HG03457 (cell line): ENCODE results near the gene SDE2.

ENCODE experiments used
- ATAC-seq: cut with Tn5 transposase; IDR thresholded peaks from one replicate; pipeline ENCODE4 v1.9.1; 2021; ENCODE audit warnings: moderate number of reproducible peaks; ENCODE audit not compliant: unreplicated experiment

SDE2 gene

DNA sequence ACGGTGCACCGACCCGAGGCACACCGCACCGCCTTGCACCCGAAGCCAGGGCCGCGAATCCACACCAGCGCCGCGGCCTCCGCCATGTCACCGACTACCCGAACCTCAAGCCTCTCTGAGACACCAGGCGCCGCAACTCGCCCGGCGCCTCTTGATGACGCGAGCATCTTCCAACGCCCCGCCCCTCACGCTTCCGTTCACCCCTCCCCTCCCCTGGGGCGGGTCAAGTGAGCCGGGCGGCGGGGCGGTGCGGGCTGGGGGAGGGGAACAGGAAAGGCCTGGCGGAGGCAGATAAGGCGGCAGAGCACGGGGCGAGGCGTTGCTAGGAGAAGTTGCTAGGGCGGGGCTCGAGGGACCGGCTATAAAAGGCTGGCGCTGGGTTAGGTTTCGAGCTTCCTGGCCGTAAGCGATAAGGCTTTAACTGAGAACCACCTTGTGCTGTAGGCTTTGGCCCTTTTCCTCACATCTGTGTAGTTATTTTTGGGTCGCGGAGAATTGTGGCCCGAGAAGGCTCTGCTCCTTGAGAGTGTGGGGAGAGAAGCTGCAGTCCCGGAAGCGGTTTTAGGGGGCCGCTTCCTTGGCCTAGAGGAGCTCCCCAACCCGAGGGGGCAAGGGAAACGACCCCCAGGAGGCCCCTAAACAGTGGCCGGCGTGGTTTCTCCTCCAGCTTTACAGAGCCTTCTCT lies at the start of gene SDE2:
TSS of gene SDE2 (minus strand) at position 117 of the 685 bp plus-strand sequence. CDS start at position 86, 31 bp downstream.
- ATAC-seq, result peak; percentile 64

DNA sequence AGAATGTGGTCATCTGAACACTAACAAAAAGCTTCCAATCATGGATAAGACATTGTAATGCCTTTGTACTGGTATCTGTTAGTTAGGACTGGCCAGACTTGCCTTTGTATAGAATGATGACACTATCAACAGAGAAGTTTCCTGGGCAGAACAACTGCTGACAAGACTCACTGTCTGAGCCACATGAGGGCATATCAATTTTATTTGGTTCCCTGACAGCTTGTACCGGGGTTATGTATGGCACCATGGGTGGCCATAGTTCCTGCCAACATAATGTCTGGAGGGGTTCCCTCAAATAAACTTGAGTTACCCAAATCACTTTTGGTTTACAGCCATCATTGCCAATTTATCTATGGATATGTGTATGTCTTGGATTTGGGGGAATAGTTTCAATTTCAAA lies 49.7 kb upstream of the SDE2 start:
- ATAC-seq, result no peak

DNA sequence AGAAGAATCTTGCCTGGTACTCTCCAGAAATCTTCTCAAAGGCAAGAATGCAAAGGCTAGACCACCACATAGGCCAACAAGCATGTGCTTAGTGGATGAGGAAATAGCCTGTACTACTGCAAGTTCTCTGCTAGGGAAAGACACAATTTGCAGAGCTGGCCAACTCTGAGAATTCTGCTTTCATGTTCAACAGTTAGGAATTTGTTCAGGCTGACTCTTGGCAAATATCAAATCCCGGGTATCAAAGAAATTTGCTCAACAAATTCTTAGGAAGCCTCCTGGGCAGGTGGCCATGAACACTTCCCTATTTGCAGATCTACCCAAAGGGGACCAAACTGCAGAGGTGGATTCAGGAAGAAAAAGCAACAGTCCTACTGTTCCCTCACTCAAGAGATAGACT lies 48.4 kb upstream of the SDE2 start:
- no peak for ATAC-seq

DNA sequence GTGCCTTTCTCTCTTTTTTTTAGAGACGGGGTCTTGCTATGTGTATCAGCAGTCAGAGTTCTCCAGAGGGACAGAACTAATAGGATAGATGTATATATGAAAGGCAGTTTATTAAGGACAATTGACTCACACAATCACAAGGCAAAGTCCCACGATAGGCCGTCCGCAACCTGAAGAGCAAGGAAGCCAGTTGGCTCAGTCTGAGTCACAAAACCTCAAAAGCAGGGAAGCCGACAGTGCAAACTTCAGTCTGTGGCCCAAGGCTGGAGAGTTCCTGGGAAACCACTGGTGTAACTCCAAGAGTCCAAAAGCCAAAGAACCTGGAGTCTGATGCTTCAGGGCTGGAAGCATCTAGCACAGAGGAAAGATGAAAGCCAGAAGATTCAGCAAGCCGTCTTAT lies 47.1 kb upstream of the SDE2 start:
- no peak for ATAC-seq

DNA sequence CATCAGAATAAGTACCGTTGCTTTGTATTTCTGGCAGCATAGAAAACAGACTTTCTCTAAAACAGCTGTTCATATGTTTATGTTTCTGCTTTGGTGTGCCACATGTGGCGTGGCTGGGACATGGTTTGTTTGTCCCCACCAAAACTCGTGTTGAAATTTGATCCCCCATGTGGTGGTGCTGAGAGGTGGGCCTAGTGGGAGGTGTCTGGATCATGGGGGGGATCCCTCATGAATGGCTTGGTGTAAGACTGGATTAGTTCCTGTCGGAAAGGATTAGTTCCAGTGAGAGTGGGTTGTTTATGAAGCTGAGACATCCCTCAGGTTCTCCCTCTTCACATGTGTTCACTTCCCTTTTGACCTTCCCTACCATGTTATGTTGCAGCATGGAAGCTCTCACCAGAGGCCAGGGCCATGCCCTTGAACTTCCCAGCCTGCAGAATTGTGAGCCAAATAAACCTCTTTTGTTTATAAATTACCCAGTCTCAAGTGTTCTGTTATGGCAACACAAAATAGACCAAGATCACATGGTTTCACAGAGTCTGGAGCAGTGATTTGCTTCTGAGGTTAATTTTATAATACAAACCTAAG lies 45.5 kb upstream of the SDE2 start:
- no peak for ATAC-seq

DNA sequence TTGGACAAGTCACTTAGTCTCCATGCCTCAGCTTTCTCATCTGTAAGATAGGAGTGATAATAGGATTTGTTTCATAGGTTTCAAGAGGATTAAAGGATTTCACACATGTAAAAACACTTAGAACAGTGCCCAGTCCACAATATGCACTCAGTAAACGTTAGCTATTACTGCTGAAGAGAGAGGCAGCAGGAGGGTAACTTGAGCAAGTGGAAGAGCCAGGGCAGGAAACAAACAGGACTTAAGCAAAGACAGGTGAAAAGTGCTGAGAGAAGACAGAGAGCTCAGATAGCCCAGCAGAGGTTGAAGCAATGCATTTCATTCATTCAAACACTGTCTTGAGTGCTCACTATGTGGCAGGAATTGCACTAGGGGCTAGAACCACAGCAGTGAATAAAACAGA lies 42.3 kb upstream of the SDE2 start:
- no peak for ATAC-seq

DNA sequence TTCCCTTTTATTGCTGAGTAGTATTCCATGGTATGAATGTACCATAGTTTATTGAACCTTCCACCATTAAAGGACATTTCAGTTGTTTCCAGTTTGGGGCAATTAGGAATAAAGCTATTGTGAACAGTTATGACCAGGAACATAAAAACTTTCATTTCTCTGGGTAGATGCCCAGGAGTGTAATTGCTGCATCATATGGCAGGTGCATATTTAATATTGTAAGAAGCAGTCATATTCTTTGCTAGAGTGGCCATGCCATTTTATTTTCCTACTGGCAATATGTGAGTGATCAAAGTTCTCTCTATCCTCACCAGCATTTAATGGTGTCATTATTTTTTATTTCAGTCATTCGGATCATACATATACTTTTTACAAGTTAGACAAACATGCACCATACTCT lies 39.5 kb upstream of the SDE2 start:
- no peak for ATAC-seq

DNA sequence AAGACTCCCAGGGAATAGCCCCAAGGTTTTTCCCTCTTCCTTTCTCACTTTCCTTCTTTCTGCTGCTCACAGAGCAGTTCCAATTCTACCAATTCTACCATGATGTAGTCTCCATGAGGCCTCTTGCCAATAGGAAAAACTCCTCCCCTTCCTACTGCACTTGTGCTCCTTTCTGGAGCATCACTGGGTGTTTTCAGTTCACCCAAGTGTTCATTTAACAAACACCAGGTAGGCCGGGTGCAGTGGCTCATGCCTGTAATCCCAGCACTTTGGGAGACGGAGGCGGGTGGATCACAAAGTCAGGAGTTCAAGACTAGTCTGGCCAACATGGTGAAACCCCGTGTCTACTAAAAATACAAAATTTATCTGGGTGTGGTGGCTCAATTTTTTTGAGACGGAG lies 36.8 kb upstream of the SDE2 start:
- ATAC-seq, result no peak

DNA sequence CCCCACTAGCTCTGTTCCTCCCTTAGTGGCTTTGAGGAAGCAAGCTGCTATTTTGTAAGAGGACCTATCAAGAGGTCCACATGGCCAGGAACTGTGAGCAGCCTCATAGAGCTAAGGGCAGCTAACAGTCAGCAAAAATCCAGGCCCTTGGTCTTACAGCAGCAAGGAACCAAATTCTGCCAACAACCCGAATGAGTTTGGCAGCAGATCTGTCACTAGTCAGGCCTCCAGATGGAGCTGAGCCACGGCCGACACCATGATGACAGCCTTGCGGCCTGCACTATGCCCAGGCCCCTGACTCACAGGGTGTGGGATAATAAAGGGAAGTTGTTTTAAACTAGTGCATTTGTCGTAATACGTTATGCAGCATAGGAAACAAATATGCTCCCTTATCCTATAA lies 35.3 kb upstream of the SDE2 start:
- ATAC-seq, result no peak

DNA sequence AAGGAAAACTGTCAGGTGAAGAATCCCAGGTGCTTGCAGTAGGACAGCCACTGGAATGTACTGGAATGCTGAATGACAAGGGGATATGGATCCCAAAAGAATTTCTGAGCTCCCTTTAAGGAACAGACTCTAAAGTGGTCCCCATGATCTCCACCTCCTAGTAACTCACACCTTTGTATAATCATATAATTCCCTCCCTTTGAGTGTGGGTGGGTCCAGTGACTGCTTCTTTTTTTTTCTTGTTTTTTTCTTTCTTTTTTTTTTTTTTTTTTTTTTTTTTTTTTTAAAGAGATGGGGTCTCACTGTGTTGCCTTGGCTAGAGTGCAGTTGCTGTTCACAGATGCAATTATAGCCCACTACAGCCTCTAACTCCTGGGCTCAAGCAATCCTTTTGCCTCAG lies 34.8 kb upstream of the SDE2 start:
- no peak for ATAC-seq

DNA sequence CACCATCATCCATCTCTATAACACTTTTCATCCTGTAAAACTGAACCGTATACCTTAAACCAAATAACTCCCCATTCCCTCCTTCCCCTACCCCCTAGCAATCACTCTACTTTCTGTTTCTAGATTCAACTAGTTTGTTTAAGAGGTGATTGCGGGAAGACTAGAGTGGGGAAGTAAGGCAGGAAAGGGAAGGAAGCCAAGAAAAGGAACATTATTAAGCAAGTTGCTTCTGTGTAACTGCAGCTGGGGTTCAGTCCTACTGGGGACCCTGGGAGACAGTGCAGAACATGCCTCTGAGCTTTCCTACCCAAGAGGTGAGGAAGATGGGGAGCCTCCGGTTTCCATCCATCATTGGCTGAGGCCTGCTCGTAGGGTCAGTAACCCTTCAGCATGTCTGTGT lies 34.4 kb upstream of the SDE2 start:
- ATAC-seq, result no peak

DNA sequence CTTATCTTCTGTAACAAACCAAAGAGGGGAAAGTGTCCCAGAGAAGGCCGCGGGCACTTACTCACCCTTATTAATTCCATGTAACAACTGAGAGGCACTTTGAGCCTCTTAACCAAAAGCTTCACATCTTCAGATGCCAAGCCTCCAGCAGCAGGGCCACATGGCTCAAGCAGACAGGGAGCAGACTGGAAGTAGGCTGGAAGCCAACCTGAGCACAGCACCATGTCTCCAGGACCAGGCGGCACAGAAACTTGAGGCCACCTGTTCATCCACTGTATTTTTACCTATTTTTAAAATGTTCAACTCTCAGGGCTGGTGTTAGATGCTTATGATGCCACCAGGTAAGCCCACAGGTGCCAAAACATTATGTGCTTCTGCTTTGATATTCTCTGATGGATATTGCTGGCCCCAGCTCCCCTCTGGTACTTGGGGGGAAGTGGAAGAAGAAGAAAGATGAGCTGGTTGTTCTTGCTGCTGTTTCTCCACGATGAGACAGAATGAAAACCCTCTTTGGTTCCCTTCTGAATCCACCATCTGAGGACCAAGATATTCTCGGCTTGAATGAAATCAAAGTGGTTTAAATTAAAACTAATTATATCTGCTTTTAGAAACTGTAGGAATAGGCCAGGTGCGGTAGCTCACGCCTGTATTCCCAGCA lies 30.6 kb upstream of the SDE2 start:
- ATAC-seq, result no peak

DNA sequence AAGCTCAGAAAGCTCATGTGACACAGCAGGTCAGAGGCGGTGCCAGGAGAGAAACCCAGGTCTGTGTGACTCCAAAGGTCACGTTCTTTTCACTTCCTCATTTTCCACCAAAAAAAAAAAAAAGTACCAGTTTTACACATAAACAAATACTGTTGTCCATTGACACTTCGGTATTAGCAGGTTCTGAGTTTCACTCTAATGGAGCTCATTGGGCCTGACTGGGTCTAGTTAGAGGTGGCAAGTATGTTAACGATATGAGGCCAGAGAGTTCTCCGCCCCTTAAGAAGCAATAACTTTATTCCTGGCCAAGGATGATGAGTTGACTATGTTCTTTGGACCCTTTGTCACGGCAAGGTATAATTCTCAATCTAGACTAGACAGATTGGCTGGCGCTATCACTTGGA lies 30.0 kb upstream of the SDE2 start:
- ATAC-seq, result peak; percentile 77

DNA sequence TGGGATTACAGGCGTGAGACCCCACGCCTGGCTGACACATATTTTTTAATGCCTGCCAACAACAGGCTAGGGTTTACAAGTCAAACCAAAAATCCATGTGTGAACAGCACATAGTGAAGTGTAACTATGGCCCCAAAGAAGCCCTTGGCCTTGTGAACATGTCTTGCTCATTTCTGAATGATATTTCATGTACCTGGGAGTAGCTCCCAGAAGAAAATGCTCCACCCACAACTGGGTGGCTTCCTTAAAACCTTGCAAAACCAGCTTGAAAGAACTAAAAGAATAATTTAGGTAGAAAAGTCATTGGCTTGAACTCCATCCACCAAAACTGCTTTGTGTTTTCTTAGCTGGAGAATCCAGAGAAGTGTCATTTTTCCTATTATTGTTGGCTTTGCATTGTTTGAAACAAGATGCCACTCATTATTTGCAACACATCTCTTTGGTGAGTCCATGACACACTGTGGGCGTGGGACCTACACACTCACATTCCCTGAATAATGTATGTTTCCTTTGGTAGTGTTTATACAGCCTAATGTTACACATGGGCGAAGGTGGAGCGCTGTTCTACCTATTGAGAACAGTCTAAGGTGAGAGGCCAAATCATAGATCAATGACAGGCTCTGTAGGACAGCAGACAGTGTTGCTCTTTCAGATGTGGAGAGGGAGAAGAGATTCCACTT lies 28.5 kb upstream of the SDE2 start:
- ATAC-seq, result no peak

DNA sequence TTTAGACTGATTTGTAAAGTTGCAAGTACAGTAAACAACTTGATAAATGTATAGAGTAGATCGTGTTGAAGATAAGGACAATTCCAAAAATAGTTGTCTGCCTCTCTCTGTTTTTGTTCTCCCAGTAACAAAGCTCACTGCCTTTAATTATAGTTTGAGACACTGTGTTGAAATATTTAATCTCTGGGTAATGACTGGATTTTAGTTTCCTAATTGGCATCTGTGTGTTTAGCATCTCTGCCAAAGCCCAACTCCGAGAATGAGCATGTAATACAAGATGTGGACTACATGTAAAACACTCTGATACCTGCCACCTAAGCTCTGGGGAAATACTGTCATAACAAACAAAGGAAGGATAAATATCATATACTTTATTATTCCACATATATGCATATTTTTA lies 27.7 kb upstream of the SDE2 start:
- no peak for ATAC-seq

DNA sequence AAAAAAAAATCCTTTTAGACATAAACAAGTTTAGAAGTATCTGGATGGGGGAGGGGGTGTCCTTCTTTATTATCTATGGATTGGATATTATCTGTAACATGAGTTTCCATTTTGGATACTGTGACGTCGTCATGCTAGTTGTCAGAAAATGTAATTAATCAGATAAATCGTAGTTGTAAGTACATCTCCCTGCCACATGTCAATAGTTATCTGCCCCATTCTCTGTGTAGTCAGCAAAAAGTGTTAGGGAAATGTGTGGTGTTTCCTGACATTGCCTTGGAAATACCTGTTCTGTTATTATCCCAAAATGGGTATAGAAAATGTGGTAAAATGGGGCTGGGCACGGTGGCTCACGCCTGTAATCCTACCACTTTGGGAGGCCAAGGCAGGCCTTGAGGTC lies 24.6 kb upstream of the SDE2 start:
- ATAC-seq, result no peak

DNA sequence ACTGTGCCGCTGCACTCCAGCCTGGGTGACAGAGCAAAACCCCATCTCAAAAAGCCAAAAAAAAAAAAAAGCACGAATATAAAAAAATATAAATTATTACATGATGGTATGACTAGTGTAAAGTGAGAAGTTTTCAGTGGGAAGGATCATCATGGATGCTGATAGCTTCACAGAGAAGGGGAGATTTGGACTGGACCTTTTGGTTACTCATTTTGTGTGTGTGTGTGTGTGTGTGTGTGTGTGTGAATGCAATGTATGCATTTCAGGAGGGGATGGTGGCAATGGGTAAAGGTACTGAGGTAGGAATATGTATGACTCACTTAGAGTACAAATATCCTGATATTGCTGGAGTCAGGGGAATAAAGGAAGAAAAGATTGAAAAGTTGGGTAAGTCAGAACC lies 22.7 kb upstream of the SDE2 start:
- ATAC-seq, result no peak

DNA sequence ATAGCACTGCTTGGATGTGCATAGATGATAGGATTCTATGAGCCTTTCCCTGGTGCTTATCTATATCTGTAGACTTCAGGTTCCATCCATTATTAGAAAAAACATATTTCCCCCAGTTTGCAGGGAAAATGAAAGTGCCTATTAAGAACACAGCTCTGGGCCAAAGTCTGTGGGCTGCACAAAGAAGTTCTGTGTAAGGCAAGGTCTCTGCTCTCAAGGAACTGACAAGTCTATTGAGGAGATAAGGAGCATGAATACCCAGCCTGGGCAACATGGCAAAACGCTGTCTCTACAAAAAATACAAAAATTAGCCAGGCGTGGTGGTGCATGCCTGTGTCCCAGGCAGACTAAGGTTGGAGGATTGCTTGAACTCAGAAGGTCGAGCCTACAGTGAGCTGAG lies 22.3 kb upstream of the SDE2 start:
- ATAC-seq, result no peak

DNA sequence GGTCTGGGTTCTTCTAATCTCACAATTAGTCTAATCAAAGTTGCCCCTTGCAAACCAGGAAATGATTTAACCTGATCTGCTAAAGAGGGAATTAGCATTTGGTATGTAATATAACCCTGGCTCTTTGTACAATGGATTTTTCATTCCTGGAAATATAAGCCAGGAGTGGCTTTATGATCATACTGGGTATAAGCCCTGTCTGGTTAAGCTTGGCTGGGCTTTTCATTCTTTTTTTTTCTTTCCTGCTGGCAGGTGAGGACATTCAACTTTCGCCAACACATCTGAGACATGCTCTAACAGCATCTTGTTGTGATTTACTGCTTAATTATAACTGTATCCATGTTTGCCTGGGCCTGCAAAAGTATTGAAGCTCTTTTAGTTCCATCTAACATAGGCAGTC lies 20.4 kb upstream of the SDE2 start:
- no peak for ATAC-seq

DNA sequence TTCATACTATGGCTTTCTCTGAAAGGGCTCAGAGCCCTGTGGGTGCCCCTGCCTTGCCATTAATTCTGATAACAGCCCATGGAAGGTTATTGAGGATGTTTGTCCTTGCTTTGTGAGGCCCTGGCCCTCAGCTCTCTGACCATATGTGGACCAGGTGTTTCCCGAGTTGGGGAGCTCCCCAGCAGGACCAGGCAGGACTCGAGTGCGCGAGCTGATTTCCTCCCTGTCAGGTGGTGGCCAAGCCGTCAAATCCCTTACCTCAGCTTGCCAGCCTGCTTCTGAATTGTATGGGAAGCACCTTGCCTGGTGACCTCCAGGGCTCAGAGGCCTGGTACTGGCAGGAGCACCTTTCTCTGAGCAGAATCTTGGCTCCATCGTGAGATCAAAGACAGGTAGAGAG lies 17.9 kb upstream of the SDE2 start:
- no peak for ATAC-seq

DNA sequence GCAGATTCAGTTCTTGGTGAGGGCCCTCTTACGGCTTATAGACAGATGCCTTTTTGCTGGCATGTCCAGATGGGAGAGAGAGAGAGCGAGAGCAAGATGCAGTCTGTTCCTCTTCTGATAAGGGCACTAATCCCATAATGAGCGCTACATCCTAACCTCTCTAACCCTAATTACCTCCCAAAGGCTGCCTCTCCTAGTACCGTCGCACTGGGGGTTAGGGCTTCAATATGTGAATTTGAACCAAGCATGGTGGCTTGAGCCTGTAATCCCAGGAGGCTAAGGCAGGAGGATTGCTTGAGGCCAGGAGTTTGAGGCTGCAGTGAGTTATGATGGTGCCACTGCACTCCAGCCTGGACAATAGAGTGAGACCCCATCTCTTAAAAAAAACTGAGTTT lies 10.5 kb upstream of the SDE2 start:
- no peak for ATAC-seq
